Mesothelial cell of epicardium (in vitro differentiated cells): ENCODE measurements around the gene PCDHB16. TPM values are rescaled to one million over a fixed set of nuclear protein-coding genes. Genes with fewer than 3 reads are reported as not detected.
"Not testable (repeated sequence)": the region's sequence is repeated elsewhere in the genome, so short reads cannot be mapped to it uniquely, and the experiment has no call there.

Source experiments
- DNase-seq, 2 experiments: peaks; one replicate each; pipeline ENCODE4 v3.0.0; 2021; ENCODE audit warnings: low spot score in 2 of 2; ENCODE audit not compliant: unreplicated experiment in 2 of 2
- H3K27ac Mint-ChIP-seq: 2 replicates; pipeline ENCODE4 v1.8.0; 2021; ENCODE audit warnings: mixed read lengths
- H3K27me3 Mint-ChIP-seq: 2 replicates; pipeline ENCODE4 v1.8.0; 2021; ENCODE audit warnings: low read depth, mixed read lengths
- H3K36me3 Mint-ChIP-seq: 2 replicates; pipeline ENCODE4 v1.8.0; 2021; ENCODE audit warnings: mixed read lengths
- H3K4me1 Mint-ChIP-seq: 2 replicates; pipeline ENCODE4 v1.8.0; 2021; ENCODE audit warnings: mixed read lengths
- H3K4me3 Mint-ChIP-seq: 2 replicates; pipeline ENCODE4 v1.8.0; 2021; ENCODE audit warnings: mild to moderate bottlenecking, moderate library complexity, mixed read lengths
- H3K9me3 Mint-ChIP-seq: 2 replicates; pipeline ENCODE4 v1.8.0; 2021; ENCODE audit warnings: mixed read lengths
- CTCF ChIP-seq: fragments of 200-600 bp; sonication (generic); IDR thresholded peaks from one replicate; pipeline ENCODE4 v1.5.0; 2021; ENCODE audit warnings: antibody characterized with exemption; ENCODE audit not compliant: unreplicated experiment
- total RNA-seq: library from RNA; stranded (reverse); gene quantifications from 3 replicates; pipeline ENCODE4 v1.2.1, GENCODE V29; 2021

PCDHB16 gene
- total RNA-seq, 1 donor from 2014 or later: 24.4 TPM

- H3K4me1 Mint-ChIP-seq: no peaks in the 10 kb centered on the region
- H3K9me3 Mint-ChIP-seq: peaks cover 69% of the 10 kb centered on the region
- peak within 1 kb of the TSS; percentile 53 for H3K4me3 Mint-ChIP-seq
- H3K27me3 Mint-ChIP-seq: no peaks in the 10 kb centered on the region
- no peak within 1 kb of the TSS for H3K27ac Mint-ChIP-seq
- no peak for DNase-seq
- TF ChIP-seq CTCF: no peak
- peaks cover 60% of the 10 kb centered on the region for H3K36me3 Mint-ChIP-seq
These were observed 41.1 kb downstream of the PCDHB16 start, which contains the start of gene PCDHB14 for GRCh38 chr5:141223112-141223783. Gene PCDHB14 (plus strand): TSS chr5:141223343. CDS start chr5:141223506, 163 bp downstream.

- not testable (repeated sequence) for H3K27me3 Mint-ChIP-seq, H3K27ac Mint-ChIP-seq, H3K4me1 Mint-ChIP-seq, H3K4me3 Mint-ChIP-seq, DNase-seq
- Mint-ChIP-seq H3K9me3 (peaks cover 62% of the 10 kb centered on the region), H3K36me3 (peaks cover 47% of the 10 kb centered on the region)
These were observed 42.7 kb downstream of the PCDHB16 start for GRCh38 chr5:141224844-141225243.

GRCh38 chr5:141225421-141225820, 43.2 kb downstream of the PCDHB16 start:
- not testable (repeated sequence) for H3K27me3 Mint-ChIP-seq, H3K4me1 Mint-ChIP-seq, DNase-seq, H3K27ac Mint-ChIP-seq, H3K4me3 Mint-ChIP-seq
- H3K9me3 Mint-ChIP-seq: peaks cover 60% of the 10 kb centered on the region
- H3K36me3 Mint-ChIP-seq: peaks cover 41% of the 10 kb centered on the region

- TF ChIP-seq CTCF: no peak
- Mint-ChIP-seq H3K36me3 (peaks cover 38% of the 10 kb centered on the region), H3K4me1 (no peaks in the 10 kb centered on the region), H3K4me3 (no peak overlapping the region), H3K9me3 (peaks cover 59% of the 10 kb centered on the region), H3K27ac (no peak overlapping the region), H3K27me3 (no peaks in the 10 kb centered on the region)
- no peak for DNase-seq
These were observed 52.0 kb downstream of the PCDHB16 start for GRCh38 chr5:141234109-141234667.

Other genes starting within 250 kb of the PCDHB16 start
- gene PCDHAC2, start 215.9 kb upstream of the PCDHB16 start, total RNA-seq: 12.1 to 12.7 TPM (median 12.4 TPM) in 3 replicates
- gene PCDHB1, start 131.0 kb upstream of the PCDHB16 start, total RNA-seq: 0.16 to 0.18 TPM (median 0.16 TPM) in 3 replicates
- 116 to 127 TPM (median 118 TPM) in 3 replicates for gene PCDHB2, start 87.8 kb upstream of the PCDHB16 start, total RNA-seq
- 19.2 to 21.6 TPM (median 19.8 TPM) in 3 replicates for gene PCDHB3, start 81.9 kb upstream of the PCDHB16 start, total RNA-seq
- 7.9 to 8.6 TPM (median 8.0 TPM) in 3 replicates for gene PCDHB4, start 60.6 kb upstream of the PCDHB16 start, total RNA-seq
- gene PCDHB5, start 47.2 kb upstream of the PCDHB16 start, total RNA-seq: 5.2 to 6.8 TPM (median 6.0 TPM) in 3 replicates
- gene PCDHB6, start 32.3 kb upstream of the PCDHB16 start, total RNA-seq: 1.8 to 2.1 TPM (median 2.1 TPM) in 3 replicates
- gene PCDHB7, start 9.7 kb upstream of the PCDHB16 start, total RNA-seq: 1.4 to 1.8 TPM (median 1.6 TPM) in 3 replicates
- 2.3 to 2.4 TPM (median 2.4 TPM) in 3 replicates for gene PCDHB8, start 4.6 kb upstream of the PCDHB16 start, total RNA-seq
- gene PCDHB9, start 4.8 kb downstream of the PCDHB16 start, total RNA-seq: 14.5 to 16.0 TPM (median 15.1 TPM) in 3 replicates
- 10.8 to 11.9 TPM (median 11.7 TPM) in 3 replicates for gene PCDHB10, start 10.0 kb downstream of the PCDHB16 start, total RNA-seq
- 6.1 to 6.6 TPM (median 6.4 TPM) in 3 replicates for gene PCDHB11, start 17.2 kb downstream of the PCDHB16 start, total RNA-seq
- gene PCDHB12, start 26.3 kb downstream of the PCDHB16 start, total RNA-seq: 5.8 to 6.4 TPM (median 6.1 TPM) in 3 replicates
- 7.8 to 8.0 TPM (median 8.0 TPM) in 3 replicates for gene PCDHB13, start 31.5 kb downstream of the PCDHB16 start, total RNA-seq
- gene PCDHB14, start 41.0 kb downstream of the PCDHB16 start, total RNA-seq: 7.1 to 8.6 TPM (median 7.7 TPM) in 3 replicates
- 2.2 to 2.4 TPM (median 2.3 TPM) in 3 replicates for gene PCDHB15, start 63.0 kb downstream of the PCDHB16 start, total RNA-seq
- 1.3 to 1.6 TPM (median 1.6 TPM) in 3 replicates for gene SLC25A2, start 121.7 kb downstream of the PCDHB16 start, total RNA-seq
- gene TAF7, start 138.4 kb downstream of the PCDHB16 start, total RNA-seq: 97.2 to 103 TPM (median 99.6 TPM) in 3 replicates
- 0.22 to 0.47 TPM (median 0.34 TPM) in 3 replicates for gene PCDHGA1, start 148.1 kb downstream of the PCDHB16 start, total RNA-seq
- 0.11 to 0.33 TPM (median 0.32 TPM) in 3 replicates for gene PCDHGA2, start 156.4 kb downstream of the PCDHB16 start, total RNA-seq
- gene PCDHGA3, start 161.4 kb downstream of the PCDHB16 start, total RNA-seq: 0.07 to 0.16 TPM (median 0.13 TPM) in 3 replicates
- 1.7 to 2.0 TPM (median 2.0 TPM) in 3 replicates for gene PCDHGB1, start 167.7 kb downstream of the PCDHB16 start, total RNA-seq
- 0.86 to 1.2 TPM (median 1.1 TPM) in 3 replicates for gene PCDHGA4, start 172.6 kb downstream of the PCDHB16 start, total RNA-seq
- gene PCDHGB2, start 177.6 kb downstream of the PCDHB16 start, total RNA-seq: 0.86 to 1.3 TPM (median 1.2 TPM) in 3 replicates
- 0.51 to 0.66 TPM (median 0.52 TPM) in 3 replicates for gene PCDHGA5, start 181.8 kb downstream of the PCDHB16 start, total RNA-seq
- gene PCDHGB3, start 187.9 kb downstream of the PCDHB16 start, total RNA-seq: 0.59 to 0.74 TPM (median 0.64 TPM) in 3 replicates
- 0.25 to 0.60 TPM (median 0.57 TPM) in 3 replicates for gene PCDHGA6, start 191.5 kb downstream of the PCDHB16 start, total RNA-seq
- 0.33 to 0.43 TPM (median 0.38 TPM) in 3 replicates for gene PCDHGA7, start 200.4 kb downstream of the PCDHB16 start, total RNA-seq
- 31.0 to 35.5 TPM (median 33.0 TPM) in 3 replicates for gene PCDHGB4, start 205.3 kb downstream of the PCDHB16 start, total RNA-seq
- gene PCDHGA8, start 210.2 kb downstream of the PCDHB16 start, total RNA-seq: 2.6 to 2.9 TPM (median 2.7 TPM) in 3 replicates
- gene PCDHGB5, start 215.6 kb downstream of the PCDHB16 start, total RNA-seq: 3.3 to 4.5 TPM (median 3.9 TPM) in 3 replicates
- gene PCDHGA9, start 220.4 kb downstream of the PCDHB16 start, total RNA-seq: 2.1 to 2.3 TPM (median 2.3 TPM) in 3 replicates
- 74.0 to 76.3 TPM (median 75.7 TPM) in 3 replicates for gene PCDHGB6, start 225.6 kb downstream of the PCDHB16 start, total RNA-seq
- 30.7 to 33.4 TPM (median 32.1 TPM) in 3 replicates for gene PCDHGA10, start 230.6 kb downstream of the PCDHB16 start, total RNA-seq
- gene PCDHGB7, start 235.3 kb downstream of the PCDHB16 start, total RNA-seq: 14.1 to 16.4 TPM (median 14.9 TPM) in 3 replicates
- 5.7 to 6.0 TPM (median 6.0 TPM) in 3 replicates for gene PCDHGA11, start 238.7 kb downstream of the PCDHB16 start, total RNA-seq
- 4.1 to 5.2 TPM (median 4.5 TPM) in 3 replicates for gene PCDHGA12, start 248.1 kb downstream of the PCDHB16 start, total RNA-seq